HG03439 (cell line): ENCODE data around the gene HDAC4.
"Not testable (repeated sequence)": the region's sequence is repeated elsewhere in the genome, so short reads cannot be mapped to it uniquely, and the experiment has no call there.

Source experiments
- ATAC-seq: cut with Tn5 transposase; IDR thresholded peaks from one replicate; pipeline ENCODE4 v1.9.1; 2021; ENCODE audit warnings: mild to moderate bottlenecking, moderate library complexity; ENCODE audit not compliant: unreplicated experiment

Gene HDAC4

DNA sequence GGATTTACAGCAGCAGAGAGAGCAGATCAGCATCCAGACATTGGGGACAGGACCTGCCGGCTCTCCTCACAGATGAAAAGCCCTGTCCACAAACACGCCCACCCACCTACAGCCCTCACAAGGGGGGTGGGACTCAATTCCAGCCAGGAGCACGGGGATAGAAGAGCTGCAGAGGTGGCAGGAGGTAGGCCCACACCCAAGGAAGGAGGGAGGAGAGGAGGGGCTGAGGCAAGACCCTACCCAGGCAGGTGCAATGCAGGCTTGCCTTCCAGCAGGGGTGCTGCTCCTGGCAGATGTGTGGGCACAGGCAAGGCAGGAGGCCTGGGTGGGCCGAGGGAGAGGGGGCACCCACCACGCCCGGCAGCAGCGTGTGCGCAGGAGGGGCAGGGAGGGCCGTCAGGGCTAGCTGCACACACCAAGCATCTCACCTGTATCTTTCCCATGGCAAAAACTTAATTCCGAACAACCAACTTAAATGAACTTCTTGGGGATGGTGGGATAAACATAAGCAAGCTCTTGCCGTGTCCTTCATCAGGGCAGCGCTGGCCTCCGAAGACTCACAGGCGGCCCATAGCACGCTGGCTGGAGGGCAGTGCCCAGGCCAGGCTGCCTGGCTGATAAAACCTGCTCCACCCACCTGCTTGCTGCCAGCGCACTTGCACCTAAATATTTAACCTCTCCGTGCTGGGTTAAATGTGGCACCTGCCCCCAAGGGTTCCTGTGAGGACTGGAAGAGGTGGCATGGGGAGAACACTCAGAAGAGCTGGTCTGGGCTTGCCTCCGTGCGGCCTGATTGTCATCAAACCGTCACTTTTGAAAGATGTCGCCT, 219.5 kb downstream of the HDAC4 start:
- no peak for ATAC-seq

DNA sequence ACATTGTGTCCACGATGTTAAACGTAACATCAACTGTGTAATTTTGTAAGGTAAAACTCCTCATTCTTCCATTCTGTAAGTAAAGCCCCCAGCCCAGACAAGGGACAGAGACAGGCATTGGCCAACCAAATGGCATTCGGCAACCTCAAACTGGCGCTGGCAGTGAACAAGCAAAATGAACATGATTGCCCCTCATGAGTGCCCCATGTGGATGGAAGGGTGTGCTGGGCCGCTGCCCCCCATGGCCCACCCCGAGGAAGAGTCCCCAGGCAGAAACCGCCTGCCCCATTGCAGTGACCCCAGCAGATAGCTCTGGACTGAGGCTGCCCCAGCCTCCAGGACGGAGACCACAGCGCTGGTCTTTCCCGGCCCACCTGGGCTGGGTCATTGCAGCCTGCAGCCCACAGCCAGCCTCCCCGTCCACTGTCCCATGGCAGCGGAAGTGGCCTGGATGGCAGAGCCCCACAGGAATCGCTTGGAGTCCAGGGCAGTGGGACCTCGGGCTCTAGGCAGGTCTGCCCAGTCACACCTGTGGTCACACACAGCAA, 220.2 kb downstream of the HDAC4 start:
- ATAC-seq: no peak

DNA sequence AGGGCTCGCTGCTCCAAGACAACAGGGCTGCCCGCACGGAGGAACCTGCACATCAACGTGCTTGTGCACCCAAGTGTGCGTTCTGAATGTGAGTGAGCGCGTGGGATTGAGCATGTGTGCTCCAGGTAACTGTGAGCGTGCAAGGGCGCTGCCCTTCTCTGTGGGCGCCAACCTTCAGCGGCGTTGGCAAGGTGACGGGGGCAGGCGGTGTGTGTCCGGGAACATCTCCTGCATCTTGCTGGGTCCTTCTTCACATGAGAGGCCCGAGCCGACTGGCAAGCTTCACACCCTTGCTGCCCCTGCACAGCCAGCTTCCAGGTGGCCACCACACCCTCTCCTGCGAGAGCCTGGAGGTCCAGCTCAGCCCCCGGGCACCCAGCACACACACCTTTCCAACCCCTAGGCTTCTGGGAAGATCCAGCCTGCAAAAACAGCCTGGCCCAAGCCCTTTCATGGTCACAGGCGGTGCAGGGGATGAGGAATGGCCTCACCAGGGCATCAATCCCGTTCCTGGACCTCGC, 220.9 kb downstream of the HDAC4 start:
- ATAC-seq: no peak

DNA sequence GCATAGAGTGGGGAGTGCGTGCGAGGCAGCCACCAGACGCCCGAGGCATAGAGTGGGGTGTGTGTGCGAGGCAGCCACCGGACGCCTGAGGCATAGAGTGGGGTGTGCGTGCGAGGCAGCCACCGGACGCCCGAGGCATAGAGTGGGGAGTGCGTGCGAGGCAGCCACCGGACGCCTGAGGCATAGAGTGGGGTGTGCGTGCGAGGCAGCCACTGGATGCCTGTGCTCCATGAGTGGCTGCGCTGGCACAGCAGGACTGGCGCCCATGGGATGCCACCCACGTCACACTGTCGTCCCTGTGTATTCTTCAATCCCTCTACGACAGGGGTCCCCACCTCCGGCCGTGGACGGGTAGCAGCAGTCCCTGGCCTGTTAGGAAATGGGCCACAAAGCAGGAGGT, 221.9 kb downstream of the HDAC4 start:
- no peak for ATAC-seq

DNA sequence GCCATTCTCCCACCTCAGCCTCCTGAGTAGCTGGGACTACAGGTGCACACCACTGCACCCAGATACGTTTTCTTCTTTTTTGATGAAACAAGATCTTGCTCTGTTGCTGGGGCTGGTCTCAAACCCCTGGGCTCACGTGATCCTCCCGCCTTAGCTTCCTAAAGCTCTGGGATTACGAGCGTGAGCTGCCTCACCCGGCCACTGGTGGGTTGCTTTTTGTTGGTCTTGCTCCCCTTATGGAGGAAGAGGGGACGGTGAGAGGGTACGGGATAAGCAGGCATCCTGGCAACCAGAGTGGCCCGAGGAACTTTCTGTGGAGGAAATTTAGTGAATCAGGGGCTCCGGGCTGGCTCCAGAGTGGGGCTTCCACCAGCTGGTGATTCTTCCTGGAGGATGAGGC, 222.3 kb downstream of the HDAC4 start:
- ATAC-seq: no peak

DNA sequence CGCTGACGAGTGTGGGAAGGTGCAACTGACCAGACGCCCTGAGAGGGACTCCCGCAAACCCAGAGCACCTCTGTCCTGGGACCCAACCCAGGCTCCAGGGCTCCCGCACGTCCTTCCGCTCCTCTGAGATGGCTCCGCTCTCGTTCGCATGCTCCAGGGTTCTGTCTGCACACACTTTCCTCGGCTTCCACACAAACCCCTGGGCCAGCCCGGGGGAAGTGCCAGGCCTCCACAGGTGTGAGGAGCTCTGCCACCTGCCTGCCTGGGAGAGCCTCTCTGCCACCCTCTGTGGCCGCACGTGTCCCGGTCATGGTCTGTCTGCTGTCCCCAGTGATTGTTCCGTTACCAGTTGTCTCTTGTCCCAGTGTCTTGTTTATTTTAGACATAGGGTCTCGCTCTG, 222.9 kb downstream of the HDAC4 start:
- no peak for ATAC-seq

DNA sequence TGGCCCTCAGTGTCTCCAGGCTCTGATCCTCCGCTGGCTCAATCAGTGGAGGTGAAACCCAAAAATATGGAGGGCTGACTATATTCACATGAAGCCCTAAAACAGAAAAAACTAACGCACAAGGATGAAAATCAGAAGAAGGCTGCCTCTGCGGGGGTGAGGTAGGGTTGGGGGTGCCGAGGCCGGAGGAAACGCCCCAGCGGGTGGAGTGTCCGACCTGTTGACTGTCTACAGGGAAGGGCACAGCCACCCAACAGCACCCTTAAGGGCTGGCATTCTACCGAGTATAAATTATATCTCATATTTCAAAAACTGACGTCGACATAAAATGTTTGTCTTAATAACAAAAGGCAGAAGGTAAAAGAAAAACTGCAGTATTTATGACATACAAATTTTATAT, 223.5 kb downstream of the HDAC4 start:
- ATAC-seq: no peak

DNA sequence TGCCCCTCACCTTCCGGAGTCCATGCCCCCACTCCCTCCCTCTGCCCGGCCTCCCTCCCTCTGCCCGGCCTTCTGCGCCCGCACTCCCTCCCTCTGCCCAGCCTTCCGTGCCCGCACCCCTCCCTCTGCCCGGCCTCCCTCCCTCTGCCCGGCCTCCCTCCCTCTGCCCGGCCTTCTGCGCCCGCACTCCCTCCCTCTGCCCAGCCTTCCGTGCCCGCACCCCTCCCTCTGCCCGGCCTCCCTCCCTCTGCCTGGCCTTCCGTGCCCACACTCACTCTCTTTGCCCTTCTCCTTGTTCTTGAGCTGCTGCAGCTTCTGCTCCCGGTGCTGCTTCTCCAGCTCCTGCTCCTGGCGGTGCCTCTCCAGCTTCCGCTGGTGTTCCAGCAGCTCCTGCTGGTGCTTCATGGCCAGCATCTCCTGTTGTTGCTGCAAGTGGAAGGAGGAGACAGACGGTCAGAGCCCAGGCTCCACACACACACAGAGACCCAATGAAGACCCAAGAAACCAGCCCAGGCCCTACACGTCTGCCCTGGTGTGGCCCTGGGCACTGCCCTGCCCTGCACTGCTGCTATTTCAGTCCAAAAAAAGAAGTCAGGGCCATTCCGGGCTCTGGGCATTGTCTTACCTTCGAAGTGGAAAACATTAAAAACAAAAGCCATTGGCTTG, 224.5 kb downstream of the HDAC4 start:
- not testable (repeated sequence) for ATAC-seq

DNA sequence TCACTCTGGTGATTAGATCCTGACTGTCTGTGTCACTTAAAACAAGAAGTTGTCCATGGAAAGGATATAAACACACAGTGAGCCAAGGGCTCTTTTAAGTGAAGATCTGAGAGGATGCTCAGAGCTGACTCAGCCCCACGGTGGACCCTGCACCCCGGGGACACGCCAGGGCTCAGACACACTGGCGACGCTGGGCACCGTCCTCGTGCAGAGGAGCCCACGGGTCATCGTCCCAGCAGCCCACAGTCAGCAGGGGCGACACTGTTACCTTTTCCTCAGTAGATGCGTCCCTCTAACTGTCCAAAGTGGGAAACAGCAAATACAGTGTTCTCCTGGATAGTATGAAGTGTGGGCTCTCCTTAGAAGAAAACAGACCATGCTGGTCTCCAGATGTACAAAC, 225.6 kb downstream of the HDAC4 start:
- no peak for ATAC-seq

DNA sequence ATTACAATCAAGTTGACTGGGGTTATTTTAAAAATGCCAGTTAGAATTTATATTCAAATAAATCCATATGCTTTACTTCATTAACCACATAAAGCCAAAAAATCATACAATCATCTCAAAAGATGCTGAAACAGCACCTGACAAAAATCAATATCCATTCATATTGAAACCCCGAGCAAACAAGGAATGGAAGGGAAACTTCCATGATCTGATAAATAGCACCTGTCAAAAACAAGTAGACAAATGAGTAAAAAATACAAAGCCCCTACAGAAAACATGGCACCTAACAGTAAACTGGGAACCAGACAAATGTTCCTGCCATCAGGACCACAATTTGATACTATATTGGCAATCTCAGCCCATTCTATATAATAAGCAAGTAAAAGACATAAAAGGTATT, 227.5 kb downstream of the HDAC4 start:
- ATAC-seq: no peak

DNA sequence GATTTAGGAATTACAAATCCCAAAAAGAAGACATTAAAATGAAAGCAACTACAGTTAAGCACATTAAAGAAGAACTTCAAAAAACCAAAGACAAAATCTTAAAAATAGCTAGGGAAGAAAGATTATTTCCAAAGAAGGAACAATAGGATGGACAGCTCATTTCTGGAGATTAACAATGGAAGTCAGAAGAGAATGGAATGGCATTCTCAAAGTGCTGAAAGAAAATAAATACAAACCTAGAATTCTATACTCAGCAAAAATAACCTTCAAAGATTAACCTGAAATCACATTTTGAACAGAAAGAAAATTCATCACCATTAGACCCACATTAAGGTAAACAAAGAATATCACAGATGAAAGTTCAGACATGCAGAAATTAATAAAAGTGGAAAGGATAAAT, 229.2 kb downstream of the HDAC4 start:
- ATAC-seq: no peak

DNA sequence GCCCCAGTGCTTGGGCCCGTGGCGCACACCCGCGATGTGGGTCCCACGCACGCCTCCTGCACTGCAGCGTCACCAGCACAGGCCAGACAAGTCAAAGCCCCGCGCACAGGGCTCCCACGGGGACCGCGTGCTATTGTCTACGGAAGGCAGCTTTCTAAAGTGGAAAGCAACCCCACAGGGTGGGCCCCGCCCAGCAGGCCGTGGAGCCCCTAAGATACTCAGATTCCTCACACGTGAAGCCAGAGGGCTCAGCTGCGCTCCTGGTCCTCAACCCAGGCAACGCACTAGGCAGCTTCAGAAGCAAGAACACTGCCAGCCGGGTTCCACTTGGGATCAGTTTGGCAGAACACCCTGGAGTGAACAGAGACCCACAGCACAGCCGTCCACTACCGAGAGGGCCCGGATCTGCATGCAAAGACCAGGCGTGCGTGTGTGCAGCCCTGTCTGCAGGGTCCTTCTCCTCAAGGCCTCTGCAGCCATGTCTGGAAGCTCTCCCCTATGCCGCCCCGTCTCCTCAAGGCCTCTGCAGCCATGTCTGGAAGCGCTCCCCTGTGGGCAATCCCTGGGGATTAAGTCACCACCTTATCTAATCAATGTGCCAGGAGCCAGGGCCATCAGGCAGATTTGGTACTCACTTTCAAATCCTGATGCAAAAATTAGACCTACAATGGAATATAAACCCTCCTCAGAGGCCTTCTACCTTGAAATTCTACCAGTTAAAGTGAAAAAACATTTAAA, 231.3 kb downstream of the HDAC4 start:
- no peak for ATAC-seq

DNA sequence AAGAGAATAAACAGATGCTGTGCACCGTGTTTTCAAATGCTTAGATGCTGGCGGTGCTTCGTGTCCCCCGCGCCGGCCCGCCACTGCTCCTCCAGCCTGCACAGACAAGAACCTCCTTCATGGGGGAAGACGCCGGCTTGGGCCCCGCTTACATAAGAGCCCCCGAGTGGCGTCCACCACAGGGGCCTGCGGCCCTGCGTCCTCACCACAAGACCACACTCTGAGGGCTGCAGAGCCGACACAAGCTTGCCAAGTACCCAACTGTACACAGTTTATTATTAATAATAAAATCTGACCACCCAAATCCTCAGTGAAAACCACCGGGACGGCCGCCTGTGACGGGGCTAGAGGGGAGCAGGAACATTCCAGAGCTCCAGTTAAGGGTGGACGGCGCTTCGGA, 232.2 kb downstream of the HDAC4 start:
- no peak for ATAC-seq

DNA sequence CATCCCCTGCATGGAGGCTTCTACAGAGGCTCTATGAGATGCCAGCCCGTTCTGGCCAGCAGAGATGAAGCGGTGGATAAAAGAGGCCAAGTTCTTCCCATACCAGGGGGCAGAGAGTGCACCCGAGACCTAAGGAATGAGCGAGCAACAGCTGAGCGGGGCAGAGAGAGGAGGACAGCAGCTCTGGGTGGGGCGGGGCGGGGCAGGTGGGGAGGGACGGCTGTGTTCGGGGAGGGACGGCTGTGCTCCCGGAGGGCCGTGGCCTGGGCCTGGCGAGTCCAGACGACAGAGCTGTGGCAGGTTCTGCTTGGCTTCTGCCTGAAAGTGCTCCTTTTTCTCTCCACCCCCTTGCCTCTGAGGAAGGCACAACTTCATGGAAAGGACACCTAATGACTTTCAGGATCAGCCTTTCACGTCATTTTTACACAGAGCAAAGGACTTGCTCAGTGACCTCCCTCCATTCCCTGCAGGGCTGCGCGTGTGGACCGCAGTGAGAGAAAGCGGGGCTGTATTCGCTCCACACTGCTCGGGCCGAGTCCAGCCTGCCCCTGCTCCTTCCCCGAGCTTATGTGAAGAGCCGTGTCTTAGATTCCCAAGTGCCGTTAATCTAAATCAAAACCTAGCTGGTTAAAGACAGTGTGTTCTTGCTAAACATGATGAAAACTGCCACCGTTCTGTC, 232.9 kb downstream of the HDAC4 start:
- no peak for ATAC-seq

DNA sequence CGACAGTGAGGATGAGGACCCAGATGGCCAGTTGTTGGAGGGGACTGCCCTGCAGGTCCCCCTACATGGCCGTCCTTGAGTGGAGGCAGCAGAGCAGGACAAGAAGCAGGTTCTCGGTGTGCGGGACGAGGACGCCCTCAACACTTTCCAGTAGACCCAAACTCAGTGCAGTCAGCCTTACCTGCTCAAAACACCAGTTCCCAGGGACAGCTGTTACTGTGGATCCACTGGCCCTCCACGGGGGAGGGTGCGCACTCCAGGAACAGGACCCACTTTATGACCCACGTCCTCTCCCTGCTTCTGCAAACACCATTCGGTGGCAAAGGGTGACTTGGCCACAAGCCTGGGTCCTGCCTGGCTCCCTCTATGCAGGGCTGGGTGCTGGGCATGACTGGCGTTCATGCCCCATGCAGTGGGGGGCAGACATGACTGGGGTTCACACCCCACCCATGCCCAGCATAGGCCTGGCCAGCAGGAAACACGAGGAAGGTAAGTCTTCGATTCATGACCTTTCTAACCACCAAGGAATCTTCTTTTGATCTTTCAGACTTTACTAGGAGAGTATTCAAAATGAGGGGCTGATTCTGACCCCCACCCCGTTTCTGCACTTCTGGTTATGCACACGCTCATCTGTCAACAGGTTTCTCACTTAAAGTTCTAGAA, 233.7 kb downstream of the HDAC4 start:
- no peak for ATAC-seq

DNA sequence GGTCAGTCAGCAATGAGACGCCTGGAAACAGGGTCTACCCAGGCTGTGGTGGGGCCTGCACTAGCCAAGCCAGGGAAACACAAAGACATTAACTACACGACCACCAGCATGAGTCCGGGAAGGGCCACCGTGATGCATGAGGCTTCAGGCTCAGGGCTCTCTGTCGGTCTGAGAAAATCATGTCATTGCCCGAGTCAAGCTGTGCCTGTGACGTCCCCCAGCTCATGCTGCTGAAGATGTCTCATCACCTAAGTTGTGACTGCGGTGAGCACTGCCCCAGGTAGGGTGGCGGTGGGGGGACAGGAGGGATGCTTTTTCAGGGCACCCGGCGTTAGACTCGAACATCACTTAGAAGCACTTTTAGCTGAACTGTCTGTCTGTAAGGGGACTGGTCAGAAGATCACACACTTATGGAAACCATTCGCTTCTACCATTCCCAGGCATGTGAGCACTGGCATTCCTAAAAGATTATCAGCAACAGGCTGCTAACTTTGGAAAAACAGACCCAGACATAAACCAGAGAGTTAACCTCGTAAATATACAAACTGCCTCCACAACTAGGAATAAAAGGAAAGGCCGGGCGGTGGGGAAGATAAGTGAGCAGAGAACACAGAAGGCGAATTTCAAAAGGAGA, 234.5 kb downstream of the HDAC4 start:
- no peak for ATAC-seq

DNA sequence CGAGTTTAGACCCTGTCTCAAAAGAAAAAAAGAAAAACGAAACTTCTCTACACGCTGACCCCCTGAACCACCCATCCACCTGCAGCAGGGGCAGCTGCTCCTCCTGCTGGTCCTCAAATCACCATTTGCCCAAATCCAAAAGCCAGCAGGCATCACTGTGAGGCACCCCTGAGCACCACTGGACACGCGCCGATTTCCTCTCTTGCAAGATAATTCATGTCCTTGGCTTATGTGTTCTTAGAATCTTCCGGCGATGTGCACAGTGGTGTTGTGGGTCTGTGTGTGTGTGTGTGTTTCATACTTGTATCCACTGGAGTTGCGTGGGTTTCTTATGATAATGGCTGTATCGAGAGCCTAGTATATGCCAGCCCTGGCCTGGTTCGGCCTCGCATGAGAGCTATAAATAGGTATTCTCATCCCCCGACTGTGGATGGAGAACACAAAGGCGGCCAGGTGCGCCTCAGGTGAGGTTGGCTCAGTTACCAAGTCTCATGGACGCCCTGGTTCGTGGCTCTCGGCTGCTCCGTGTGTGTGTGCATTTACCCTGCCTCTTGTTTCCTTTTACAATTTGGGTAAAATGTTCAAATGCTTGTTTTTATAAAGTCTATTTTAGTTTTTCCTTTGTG, 235.5 kb downstream of the HDAC4 start:
- no peak for ATAC-seq

DNA sequence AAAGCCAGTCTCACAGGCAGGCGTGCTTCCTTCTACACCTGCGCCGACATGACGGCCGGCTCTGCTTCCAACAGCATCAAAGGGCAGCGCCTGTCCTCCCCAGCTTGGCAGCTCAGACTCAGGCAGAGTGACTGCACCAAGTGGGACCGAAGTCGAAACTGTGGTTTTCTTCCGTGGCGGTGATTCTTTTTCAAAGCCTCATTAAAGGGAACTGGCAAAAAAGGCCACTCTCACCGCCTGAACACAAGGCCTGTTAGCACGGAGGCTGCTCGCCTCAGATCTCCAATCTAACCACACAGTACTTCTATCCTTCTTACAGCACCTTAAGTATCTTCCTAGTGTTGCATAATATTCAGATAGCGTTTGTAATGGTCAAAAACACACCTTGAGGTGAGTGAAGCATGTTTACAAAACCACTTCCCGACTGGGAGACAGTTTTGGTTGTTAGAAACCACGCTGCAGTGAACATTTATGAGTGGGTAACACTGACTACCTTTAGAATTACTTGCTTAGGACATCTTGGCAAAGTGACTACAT, 236.4 kb downstream of the HDAC4 start:
- no peak for ATAC-seq

DNA sequence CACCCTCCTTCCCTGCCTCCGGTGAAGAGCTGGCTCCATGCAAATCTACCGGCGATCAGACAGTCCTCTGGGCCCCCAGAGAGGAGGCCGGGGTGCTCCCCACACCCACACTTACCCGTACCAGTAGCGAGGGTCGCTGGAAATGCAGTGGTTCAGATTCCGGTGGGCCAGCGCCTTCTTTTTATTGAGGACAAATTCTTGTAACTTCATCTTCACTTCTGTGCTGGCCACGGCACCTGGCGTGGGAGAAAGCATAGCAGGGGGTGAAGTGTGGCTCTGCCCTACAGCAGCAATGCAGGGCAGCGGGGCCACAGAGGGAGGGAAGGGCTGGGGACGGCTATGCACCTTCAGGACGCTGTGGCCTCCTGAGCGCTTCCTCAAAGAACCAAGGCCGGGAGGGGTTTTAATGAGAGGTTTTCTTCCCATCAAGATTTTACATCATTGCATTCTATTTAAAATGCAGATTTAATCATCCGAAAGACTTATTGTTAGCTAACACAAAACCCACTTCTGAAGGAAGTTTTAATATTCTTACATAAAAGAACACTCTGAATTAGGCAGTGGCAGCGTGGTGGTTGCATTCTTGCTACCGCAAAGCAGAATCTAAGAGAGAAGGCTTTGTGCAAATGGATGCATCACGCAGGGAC, 237.0 kb downstream of the HDAC4 start:
- no peak for ATAC-seq
